OCI-LY7 (cell line): ENCODE data around the gene PPM1M.

ENCODE experiments used
- CTCF ChIP-seq: fragments of 200-600 bp; sonication (generic); conservative IDR thresholded peaks from 2 replicates; pipeline ENCODE4 v1.5.1; 2014; ENCODE audit warnings: mild to moderate bottlenecking, antibody characterized with exemption, low read length, moderate library complexity, mixed read lengths
- EZH2phosphoT487 ChIP-seq: fragments of 200-600 bp; sonication (generic); IDR thresholded peaks from 2 replicates; pipeline ENCODE4 v1.6.1; 2018; ENCODE audit warnings: low read depth, borderline replicate concordance, mild to moderate bottlenecking, mixed run types, antibody characterized with exemption, low read length, moderate library complexity, mixed read lengths

DNA sequence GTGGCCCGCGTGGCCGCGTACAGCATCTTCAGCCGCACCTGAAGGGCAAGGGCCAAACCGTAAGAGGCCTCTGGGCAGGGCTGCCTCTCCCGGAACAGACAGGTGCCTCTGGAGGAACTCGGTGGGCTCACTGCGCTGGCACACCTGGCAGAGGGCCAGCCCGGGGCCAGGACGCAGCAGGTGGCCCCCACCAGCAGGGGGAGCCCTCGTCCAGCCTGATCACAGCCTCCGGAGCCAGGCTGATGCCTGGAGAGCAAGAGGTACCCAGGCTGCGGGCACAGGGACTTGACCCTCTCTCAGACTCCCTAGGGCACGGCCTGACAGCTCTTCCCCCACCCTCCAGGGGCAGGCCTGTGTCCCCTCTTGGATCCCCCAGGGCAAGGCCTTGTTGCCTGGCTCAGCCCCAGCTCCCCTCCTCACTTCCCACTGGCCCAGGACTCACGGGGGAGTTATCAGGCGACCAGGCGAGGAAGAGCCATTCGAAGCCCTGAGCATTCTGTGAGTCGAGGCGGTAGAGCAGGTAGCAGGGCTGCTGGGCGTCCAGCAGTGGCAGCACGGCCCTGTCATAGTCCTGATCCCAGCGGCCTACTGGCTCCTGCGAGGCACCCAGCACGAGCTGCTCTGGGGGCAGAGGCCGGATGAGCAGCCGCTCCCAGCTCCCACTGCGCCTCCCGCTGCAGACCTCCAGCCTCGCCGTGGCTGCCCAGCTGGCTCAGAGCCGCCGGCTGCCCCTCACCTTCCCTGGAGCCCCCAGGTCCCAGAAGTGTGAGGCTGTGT is 13.9 kb upstream of the PPM1M start:
- TF ChIP-seq CTCF: peak; percentile 92
- TF ChIP-seq EZH2phosphoT487: no peak
